ENCODE results near the gene EHMT1. TPM values are rescaled to one million over a fixed set of nuclear protein-coding genes. Genes with fewer than 3 reads are reported as not detected.
"Not testable (repeated sequence)": the region's sequence is repeated elsewhere in the genome, so short reads cannot be mapped to it uniquely, and the experiment has no call there.

Gene EHMT1
- total RNA-seq, 2 donors from 2014 or later = 106 to 108 TPM

DNA sequence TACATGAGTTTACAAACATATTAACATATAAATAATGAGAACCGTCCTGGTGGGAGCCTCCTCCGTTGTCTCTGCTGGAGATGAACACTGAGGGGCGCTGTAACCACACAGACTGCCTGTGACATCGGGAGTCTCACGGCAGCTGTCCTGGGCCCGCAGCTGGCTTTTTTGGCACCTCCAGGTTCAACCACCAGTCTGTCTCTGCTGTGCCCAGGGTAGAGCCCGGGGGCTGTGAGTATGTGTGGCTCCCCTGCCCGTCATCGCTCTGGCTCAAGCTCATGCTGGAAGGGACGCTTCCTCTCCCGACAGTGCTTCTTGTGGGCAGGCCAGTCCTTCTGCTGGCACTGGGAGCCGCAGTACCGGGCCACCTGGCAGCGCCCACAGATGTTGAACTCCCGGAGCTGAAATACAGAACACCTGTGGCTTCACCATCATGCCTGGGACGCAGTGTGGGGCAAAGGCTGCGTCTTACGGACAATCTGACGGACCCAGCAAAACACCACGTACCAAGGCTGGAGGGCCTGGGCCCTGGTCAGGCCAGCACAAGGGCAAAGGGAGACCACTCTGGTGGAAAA, 36.4 kb upstream of the EHMT1 start:
- DNase-seq (no peak), ATAC-seq (no peak)
- no peaks in the 10 kb centered on the region for H3K36me3 Mint-ChIP-seq (ENCODE audit: low read depth)
- no peaks in the 10 kb centered on the region for H3K27me3 Mint-ChIP-seq
- H3K4me3 Mint-ChIP-seq = no peak overlapping the region
- no peak overlapping the region for H3K27ac Mint-ChIP-seq
- peaks cover 4% of the 10 kb centered on the region for H3K4me1 Mint-ChIP-seq
- H3K9me3 ChIP-seq (ENCODE audit: control insufficient read depth, low read length, poor library complexity, severe bottlenecking) = no peaks in the 10 kb centered on the region

DNA sequence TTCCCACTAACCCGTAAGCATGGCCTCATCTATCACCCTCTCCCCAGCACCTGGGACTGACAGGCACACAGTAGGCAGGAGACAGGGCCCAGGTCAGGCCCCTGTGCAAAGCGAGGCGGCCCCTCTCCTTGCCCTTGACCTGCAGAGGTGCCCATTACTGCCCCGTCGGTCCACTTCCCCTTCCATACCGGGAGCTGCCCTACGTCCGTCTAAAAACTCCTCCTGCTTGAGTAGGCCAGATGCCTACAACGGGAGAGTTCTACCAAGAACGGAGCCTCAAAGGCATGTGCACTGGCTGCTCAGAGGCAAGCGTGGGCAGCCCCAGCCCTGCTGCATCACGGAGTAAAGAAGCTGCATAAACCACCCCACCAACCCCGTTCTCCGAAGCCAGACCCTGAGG, 35.5 kb upstream of the EHMT1 start:
- ATAC-seq = no peak
- peaks cover 5% of the 10 kb centered on the region for H3K4me1 Mint-ChIP-seq
- no peaks in the 10 kb centered on the region for H3K27me3 Mint-ChIP-seq
- DNase-seq = no peak
- peaks cover 2% of the 10 kb centered on the region for H3K36me3 Mint-ChIP-seq (ENCODE audit: low read depth)
- H3K9me3 ChIP-seq (ENCODE audit: control insufficient read depth, low read length, poor library complexity, severe bottlenecking) = no peaks in the 10 kb centered on the region
- no peak overlapping the region for H3K4me3 Mint-ChIP-seq
- H3K27ac Mint-ChIP-seq = peak overlapping the region; percentile 75

DNA sequence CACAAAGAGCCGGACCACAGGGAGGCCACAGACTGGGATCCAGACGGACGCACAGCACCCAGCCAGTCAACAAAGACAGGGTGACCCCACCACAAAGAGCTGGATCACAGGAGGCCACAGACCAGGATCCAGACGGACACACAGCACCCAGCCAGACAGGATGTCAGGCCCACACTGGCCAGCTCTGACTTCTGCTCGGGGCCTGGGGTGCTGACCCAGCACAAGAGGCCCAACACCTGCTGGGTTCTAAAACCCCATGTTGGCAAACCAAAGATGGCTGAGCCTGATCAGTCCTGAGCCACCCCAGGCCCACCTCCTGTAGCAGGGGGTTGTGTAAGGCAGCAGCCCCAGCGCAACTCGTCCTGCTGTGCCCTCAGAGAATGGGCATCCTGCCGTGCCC, 34.8 kb upstream of the EHMT1 start:
- no peaks in the 10 kb centered on the region for H3K27me3 Mint-ChIP-seq
- H3K4me3 Mint-ChIP-seq = no peak overlapping the region
- peaks cover 2% of the 10 kb centered on the region for H3K36me3 Mint-ChIP-seq (ENCODE audit: low read depth)
- DNase-seq = no peak
- H3K4me1 Mint-ChIP-seq = peaks cover 5% of the 10 kb centered on the region
- ATAC-seq = no peak
- H3K27ac Mint-ChIP-seq = no peak overlapping the region
- H3K9me3 ChIP-seq (ENCODE audit: control insufficient read depth, low read length, poor library complexity, severe bottlenecking) = no peaks in the 10 kb centered on the region

DNA sequence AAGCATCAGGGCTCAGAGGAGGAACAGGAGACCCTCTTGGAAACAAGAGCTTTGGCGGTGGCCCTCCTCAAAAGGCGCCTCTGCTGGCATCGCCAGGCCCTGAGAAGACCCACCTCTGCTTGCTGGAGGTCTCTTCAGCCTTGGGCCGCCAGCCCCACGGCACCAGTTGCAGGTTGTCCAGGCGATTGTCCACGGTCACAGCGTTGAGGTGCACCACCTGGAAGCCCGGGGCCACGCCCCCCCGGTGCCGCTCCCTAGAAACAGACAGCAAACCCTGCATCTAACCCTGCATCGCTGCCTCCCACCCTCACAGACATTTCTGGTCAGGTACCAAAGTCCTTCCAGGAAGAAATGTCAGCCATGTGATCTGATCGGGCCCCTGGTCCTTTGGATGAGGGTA, 32.0 kb upstream of the EHMT1 start:
- no peaks in the 10 kb centered on the region for H3K9me3 ChIP-seq (ENCODE audit: control insufficient read depth, low read length, poor library complexity, severe bottlenecking)
- DNase-seq (no peak), ATAC-seq (no peak)
- Mint-ChIP-seq H3K4me3 (no peak overlapping the region), H3K27me3 (no peaks in the 10 kb centered on the region), H3K27ac (no peak overlapping the region), H3K4me1 (peaks cover 11% of the 10 kb centered on the region), H3K36me3 (ENCODE audit: low read depth) (peaks cover 2% of the 10 kb centered on the region)

DNA sequence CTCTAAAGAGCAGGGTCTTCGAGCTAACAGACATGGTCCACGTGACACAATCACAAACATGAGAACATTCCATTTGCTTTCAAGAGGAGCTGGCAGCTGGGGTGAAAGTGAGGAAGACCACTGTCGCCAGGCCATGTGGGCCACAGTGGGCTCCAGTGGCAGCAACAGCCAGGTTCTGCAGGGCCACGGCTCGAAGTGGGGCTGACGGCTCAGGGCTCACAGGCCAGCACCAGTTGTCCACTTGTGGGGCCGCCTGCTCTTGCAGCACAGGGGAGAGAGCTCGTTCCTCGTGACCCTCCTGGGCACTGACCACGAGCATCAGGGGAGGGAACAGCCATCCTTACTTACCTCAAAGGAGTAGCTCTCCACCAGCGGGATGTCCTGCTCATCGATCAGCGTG, 30.5 kb upstream of the EHMT1 start:
- DNase-seq (no peak), ATAC-seq (no peak)
- Mint-ChIP-seq H3K27ac (no peak overlapping the region), H3K4me1 (peaks cover 11% of the 10 kb centered on the region), H3K36me3 (ENCODE audit: low read depth) (peaks cover 2% of the 10 kb centered on the region), H3K4me3 (peak overlapping the region; percentile 53), H3K27me3 (no peaks in the 10 kb centered on the region)
- no peaks in the 10 kb centered on the region for H3K9me3 ChIP-seq (ENCODE audit: control insufficient read depth, low read length, poor library complexity, severe bottlenecking)

DNA sequence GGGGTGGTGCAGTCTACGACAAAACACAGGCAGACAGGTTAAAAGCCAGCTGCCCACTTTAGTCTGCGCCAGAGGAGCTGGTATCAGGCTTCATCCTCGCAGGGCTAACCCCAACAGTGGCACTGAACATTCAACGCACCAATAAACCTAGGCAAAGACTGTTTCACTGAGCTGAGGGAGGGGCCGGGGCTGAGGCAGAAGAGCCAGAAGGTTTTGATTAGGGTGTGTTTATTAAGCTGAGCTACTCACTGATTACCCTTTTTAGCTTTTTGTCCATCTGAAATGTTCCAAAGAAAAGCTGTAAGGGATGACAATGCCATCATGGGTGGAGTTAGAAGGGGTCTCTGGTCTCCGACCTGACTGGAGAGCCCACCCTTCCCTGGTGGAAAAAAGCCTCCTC, 29.9 kb upstream of the EHMT1 start:
- no peaks in the 10 kb centered on the region for H3K9me3 ChIP-seq (ENCODE audit: control insufficient read depth, low read length, poor library complexity, severe bottlenecking)
- DNase-seq (no peak), ATAC-seq (no peak)
- H3K4me3 Mint-ChIP-seq = peak overlapping the region; percentile 87
- H3K27me3 Mint-ChIP-seq = no peaks in the 10 kb centered on the region
- peaks cover 2% of the 10 kb centered on the region for H3K36me3 Mint-ChIP-seq (ENCODE audit: low read depth)
- H3K4me1 Mint-ChIP-seq = peaks cover 11% of the 10 kb centered on the region
- no peak overlapping the region for H3K27ac Mint-ChIP-seq

DNA sequence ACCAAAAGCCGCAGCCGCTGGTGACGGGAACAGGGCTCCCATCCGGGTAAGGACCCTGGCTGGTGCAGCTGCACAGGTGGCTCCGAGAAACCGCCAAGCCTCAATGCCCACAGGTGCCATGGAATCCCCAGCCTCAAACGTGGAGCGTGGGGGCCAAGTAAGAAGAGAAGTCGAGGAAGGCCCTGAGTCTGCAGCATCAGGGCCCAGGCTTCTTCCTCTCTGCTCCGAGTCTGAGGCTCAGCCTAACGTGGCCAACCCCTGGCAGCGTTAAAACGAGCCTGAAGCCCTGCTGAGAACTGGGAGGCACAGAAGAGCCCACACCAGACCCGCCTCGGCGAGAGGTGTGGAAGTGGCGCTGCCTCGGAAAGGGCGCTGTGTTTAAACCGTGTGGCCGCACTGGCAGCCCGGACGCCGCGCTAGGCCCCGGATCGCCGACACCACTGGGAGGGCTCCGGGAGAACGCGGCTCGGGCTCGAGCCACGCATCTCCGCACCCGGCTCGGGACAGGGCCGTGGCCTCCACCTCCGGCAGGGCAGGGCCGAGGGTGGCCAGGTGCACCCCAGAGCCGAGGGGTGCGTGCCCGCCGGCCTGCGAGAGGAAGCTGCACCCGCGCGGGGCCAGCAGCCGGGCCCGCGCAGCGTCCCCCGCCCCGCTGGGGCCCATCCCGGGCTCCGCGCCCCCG, 29.2 kb upstream of the EHMT1 start:
- Mint-ChIP-seq H3K4me3 (peak overlapping the region; percentile 87), H3K27me3 (no peaks in the 10 kb centered on the region), H3K27ac (peak overlapping the region; percentile 56), H3K4me1 (peaks cover 11% of the 10 kb centered on the region), H3K36me3 (ENCODE audit: low read depth) (peaks cover 2% of the 10 kb centered on the region)
- no peak for DNase-seq
- ATAC-seq = peak; percentile 3
- H3K9me3 ChIP-seq (ENCODE audit: control insufficient read depth, low read length, poor library complexity, severe bottlenecking) = no peaks in the 10 kb centered on the region

DNA sequence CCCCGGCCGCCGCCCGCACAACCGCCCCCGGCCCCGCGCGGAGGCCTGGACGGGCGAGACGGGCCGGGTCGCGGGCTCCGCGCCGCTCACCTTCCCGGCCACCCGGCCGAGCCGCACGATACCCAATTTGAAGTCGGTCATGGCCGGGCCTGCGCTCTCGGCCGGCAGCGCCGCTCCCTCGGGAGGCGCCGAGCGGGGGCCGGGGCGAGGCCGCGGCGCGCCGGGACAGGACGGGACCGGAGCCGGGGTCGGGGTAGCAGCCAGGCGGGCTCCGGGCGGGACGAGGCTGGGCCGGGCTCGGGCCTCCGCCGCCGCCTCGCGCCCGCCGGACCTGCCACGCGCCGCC, 28.7 kb upstream of the EHMT1 start:
- peak overlapping the region; percentile 65 for H3K27ac Mint-ChIP-seq
- H3K36me3 Mint-ChIP-seq (ENCODE audit: low read depth) = peaks cover 2% of the 10 kb centered on the region
- no peaks in the 10 kb centered on the region for H3K9me3 ChIP-seq (ENCODE audit: control insufficient read depth, low read length, poor library complexity, severe bottlenecking)
- ATAC-seq = no peak
- DNase-seq = no peak
- peaks cover 11% of the 10 kb centered on the region for H3K4me1 Mint-ChIP-seq
- no peaks in the 10 kb centered on the region for H3K27me3 Mint-ChIP-seq
- peak overlapping the region; percentile 95 for H3K4me3 Mint-ChIP-seq

DNA sequence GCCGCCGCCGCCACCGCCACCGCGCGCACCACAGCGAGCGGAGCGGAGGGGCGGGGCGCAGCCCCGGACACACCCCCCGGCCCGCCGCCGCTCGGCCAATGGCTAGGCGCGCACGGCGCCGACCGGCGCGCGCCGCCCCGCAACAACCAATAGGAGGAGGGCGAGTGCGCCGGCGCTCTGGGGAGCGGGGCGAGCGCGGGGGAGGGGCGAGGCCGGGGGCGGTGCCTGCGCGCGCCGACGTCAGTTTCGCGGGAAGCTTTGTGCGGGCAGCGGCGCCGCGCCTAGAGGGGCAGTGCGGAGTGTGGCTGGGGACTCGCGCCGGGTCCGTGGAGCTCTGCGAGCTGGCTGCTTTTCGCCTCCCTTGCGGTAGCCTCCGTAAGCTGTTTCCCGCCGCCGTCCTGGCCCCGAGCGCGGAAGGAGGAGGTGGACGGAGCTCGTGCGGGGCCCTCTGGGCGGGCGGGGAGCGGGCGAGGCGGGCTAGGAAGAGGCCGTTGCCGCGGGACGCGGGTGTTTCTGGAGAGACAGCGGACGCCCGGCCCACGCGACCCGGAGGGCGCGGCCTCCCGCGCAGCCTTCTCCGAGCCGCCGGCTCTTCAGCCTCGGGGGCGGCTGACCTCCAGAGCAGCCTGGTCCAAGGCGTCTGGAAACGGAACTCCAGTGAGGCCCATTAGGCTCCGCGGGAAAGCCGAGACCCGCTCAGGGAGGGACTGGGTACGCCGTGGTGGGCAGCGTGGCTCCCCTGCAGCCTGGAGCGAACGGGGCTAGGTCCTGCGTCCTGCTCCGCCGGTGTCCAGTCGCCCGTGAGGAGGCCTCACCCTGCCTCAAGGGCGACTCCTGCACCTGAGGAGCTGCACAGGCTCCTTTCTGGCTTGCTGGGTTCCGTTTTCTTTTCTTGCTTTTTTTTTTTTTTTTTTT, 28.1 kb upstream of the EHMT1 start, which contains the start of gene ZMYND19:
TSS of gene ZMYND19 (minus strand) at position 44 of the 915 bp plus-strand sequence. CDS start 249 bp downstream, outside the sequence.
- Mint-ChIP-seq H3K27me3 (no peaks in the 10 kb centered on the region), H3K36me3 (ENCODE audit: low read depth) (peaks cover 2% of the 10 kb centered on the region), H3K4me1 (peaks cover 11% of the 10 kb centered on the region), H3K27ac (peak within 1 kb of the TSS; percentile 65), H3K4me3 (peak within 1 kb of the TSS; percentile 95)
- H3K9me3 ChIP-seq (ENCODE audit: control insufficient read depth, low read length, poor library complexity, severe bottlenecking) = no peaks in the 10 kb centered on the region
- ATAC-seq (peak; percentile 98), DNase-seq (peak; percentile 90 to 93 (median 92))

DNA sequence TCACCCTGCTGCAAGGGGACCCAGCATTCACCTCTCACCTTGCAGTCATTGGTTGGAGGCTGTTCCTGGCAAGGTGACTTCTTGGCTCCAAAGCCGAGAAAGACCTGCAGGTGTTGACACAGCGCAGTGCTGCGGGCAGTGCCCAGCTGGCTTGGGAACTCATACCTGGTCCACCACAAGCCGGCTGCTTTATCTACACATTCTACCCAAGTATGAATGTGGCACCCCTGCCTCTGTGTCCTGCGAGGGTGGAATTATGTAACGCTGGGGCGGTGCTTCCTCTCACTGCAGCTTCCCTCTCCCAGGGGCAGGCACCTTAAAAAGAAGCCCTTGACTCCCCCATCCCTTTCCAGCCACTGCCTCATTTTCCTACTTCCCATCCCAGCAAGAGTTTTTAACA, 26.0 kb upstream of the EHMT1 start:
- no peaks in the 10 kb centered on the region for H3K9me3 ChIP-seq (ENCODE audit: control insufficient read depth, low read length, poor library complexity, severe bottlenecking)
- no peak for ATAC-seq
- peaks cover 2% of the 10 kb centered on the region for H3K36me3 Mint-ChIP-seq (ENCODE audit: low read depth)
- H3K4me1 Mint-ChIP-seq = peaks cover 10% of the 10 kb centered on the region
- no peaks in the 10 kb centered on the region for H3K27me3 Mint-ChIP-seq
- no peak for DNase-seq
- no peak overlapping the region for H3K4me3 Mint-ChIP-seq
- no peak overlapping the region for H3K27ac Mint-ChIP-seq

DNA sequence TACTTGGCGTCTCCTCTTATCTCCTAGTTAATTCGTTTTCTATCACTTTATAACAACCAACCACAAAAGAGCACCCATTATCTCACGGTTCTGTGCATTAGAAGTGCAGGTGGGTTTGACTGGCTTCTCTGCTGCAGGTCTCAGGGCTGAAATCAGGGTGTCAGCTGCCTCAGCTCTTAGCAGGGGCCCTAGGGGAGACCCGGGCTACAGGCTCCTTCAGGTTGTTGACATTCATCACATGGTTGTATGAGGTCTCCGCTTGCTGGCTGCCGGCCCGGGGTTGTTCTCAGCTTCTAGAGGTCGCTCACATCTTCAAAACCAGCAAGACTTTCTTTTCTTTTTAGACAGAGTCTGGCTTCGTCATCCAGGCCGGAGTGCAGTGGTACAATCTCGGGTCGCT, 25.6 kb upstream of the EHMT1 start:
- Mint-ChIP-seq H3K27me3 (no peaks in the 10 kb centered on the region), H3K4me3 (no peak overlapping the region), H3K36me3 (ENCODE audit: low read depth) (no peaks in the 10 kb centered on the region), H3K27ac (no peak overlapping the region), H3K4me1 (peaks cover 6% of the 10 kb centered on the region)
- ATAC-seq (no peak), DNase-seq (no peak)
- no peaks in the 10 kb centered on the region for H3K9me3 ChIP-seq (ENCODE audit: control insufficient read depth, low read length, poor library complexity, severe bottlenecking)

DNA sequence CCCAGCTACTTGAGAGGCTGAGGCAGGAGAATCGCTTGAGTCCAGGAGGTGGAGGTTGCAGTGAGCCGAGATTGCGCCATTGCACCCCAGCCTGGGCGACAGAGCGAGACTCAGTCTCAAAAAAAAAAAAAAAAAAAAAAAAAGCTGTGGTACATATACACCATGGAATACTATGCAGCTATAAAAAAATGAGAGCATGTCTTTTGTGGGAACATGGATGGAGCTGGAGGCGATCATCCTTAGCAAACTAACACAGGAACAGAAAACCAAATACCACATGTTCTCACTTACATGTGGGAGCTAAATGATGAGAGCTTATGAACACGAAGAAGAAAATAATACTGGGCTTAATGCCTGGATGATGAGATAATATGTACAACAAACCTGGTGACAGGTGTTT, 22.2 kb upstream of the EHMT1 start:
- not testable (repeated sequence) for ATAC-seq; H3K4me3 Mint-ChIP-seq; H3K4me1 Mint-ChIP-seq; H3K9me3 ChIP-seq (ENCODE audit: control insufficient read depth, low read length, poor library complexity, severe bottlenecking); DNase-seq; H3K27ac Mint-ChIP-seq; H3K27me3 Mint-ChIP-seq; H3K36me3 Mint-ChIP-seq (ENCODE audit: low read depth)

DNA sequence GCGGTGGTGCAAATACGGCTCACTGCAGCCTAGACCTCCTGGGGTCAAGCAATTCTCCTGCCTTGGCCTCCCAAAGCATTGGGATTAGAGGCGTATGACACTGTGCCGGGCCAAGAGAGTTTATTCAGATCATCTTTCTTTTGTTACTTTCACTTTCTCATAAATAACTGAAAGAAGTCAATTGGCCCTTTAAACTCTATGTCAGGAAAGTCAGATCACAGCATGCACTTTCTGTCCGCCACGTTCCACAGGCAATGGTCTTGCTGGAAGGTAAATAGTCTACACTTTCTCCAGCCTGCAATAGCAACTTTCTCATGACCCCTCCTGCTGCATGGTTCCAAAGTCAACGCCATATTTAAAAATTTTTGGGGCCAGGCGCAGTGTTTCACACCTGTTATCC, 19.9 kb upstream of the EHMT1 start:
- H3K4me3 Mint-ChIP-seq = no peak overlapping the region
- no peaks in the 10 kb centered on the region for H3K9me3 ChIP-seq (ENCODE audit: control insufficient read depth, low read length, poor library complexity, severe bottlenecking)
- H3K36me3 Mint-ChIP-seq (ENCODE audit: low read depth) = no peaks in the 10 kb centered on the region
- H3K27me3 Mint-ChIP-seq = no peaks in the 10 kb centered on the region
- ATAC-seq = no peak
- no peak for DNase-seq
- peaks cover 11% of the 10 kb centered on the region for H3K4me1 Mint-ChIP-seq
- H3K27ac Mint-ChIP-seq = no peak overlapping the region
